ENCODE results near the gene PRR20A.

The PRR20A gene

DNA sequence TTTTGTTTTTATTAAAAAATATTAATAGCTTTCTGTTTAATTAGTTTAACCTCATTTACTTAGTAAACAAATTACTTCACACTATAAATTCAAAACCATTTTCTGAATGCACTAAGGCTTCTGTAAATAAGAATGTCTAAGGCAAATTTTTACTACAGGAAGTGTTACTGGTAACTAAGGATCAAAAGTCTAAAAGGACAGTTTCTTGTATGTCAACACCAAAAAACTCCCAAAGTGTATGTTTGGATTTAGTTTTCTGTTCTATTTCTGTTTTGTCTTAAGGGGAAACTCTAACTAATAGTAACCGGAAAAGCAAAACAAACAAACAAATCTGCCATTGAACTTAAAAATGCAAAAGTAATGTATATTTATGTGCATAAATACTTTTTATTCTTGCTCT is 50.9 kb downstream of the PRR20A start:
- no peak overlapping the region for H3K9ac ChIP-seq (ENCODE audit: low read length)

More for the DNA sequence above, 50.9 kb downstream of the PRR20A start:
- Histone ChIP-seq H3K4me3 (ENCODE audit: low read length) (no peak overlapping the region), H3K27me3 (ENCODE audit: control insufficient read depth, insufficient read depth, low read length) (no peaks in the 10 kb centered on the region), H3K4me1 (ENCODE audit: control insufficient read depth, insufficient read depth, low read length) (no peaks in the 10 kb centered on the region), H3K36me3 (ENCODE audit: control insufficient read depth, insufficient read depth, low read length) (no peaks in the 10 kb centered on the region), H3K9me3 (ENCODE audit: control insufficient read depth, low read length) (no peaks in the 10 kb centered on the region)
